Epithelial cell of prostate (primary cell): ENCODE data around the gene NOB1.
"Not testable (repeated sequence)": the region's sequence is repeated elsewhere in the genome, so short reads cannot be mapped to it uniquely, and the experiment has no call there.

Experiments
- DNase-seq: peaks from one replicate; pipeline ENCODE4 v3.0.0-alpha.2; 2011; ENCODE audit warnings: low read depth, low spot score
- H3K27ac ChIP-seq: fragments of 450-650 bp; 2 replicates; pipeline ENCODE4 v1.5.1; 2017; ENCODE audit warnings: mild to moderate bottlenecking

NOB1 gene

GRCh38 chr16:69762814-69763598, 8.3 kb upstream of the NOB1 start:
- peak overlapping the region; percentile 80 for H3K27ac ChIP-seq
- DNase-seq: no peak

GRCh38 chr16:69761983-69762813, 7.5 kb upstream of the NOB1 start, which contains the start of gene WWP2:
WWP2 (plus strand) TSS chr16:69762332; CDS start chr16:69787011, 24,679 bp downstream.
- no peak for DNase-seq
- peak within 1 kb of the TSS; percentile 80 for H3K27ac ChIP-seq

- not testable (repeated sequence) for DNase-seq, H3K27ac ChIP-seq
Observed at GRCh38 chr16:69757375-69757774, 2.6 kb upstream of the NOB1 start.

DNA sequence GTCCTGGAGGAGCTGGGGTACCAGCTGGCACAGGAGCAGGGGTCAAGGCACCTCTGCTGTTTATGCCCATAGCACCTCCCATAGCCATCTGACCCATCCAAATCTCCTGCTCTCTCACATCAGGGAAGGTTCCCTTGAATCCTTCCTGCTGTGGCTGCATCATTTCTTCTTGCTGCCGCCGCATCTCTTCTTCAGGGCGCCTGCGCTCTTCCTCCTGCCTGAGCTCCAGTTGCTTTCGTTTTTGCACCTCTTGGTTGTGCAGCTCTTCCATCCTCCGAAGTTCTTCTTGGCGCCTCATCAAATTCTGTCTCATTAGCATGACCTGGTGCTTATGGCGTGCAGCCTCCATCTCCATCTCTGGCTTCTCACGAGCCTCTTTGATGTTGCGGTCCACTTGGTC, 2.0 kb upstream of the NOB1 start:
- no peak for DNase-seq
- no peak overlapping the region for H3K27ac ChIP-seq

DNA sequence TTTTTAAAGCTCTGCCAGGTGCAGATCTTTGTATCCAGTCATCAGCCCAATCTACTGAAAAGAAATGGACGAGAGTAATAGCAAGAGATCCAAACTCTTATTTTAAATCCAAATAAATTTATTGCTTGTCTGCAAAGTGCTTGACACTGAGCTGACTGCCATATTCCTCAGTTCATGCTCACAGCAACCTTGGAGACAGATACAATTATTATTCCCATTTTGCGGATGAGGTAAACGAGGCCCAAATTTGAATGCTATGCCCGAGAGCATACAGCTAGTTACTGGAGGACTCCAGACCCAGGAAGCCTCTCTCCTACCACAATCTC, 620 bp downstream of the NOB1 start:
- DNase-seq: no peak
- H3K27ac ChIP-seq: peak overlapping the region; percentile 41

- no peak for DNase-seq
- no peak overlapping the region for H3K27ac ChIP-seq
Observed at GRCh38 chr16:69748694-69749345, 5.9 kb downstream of the NOB1 start.

- DNase-seq: no peak
- H3K27ac ChIP-seq: no peak overlapping the region
Observed at GRCh38 chr16:69747115-69747514, 7.6 kb downstream of the NOB1 start.

GRCh38 chr16:69745959-69746358, 8.8 kb downstream of the NOB1 start:
- H3K27ac ChIP-seq: no peak overlapping the region
- DNase-seq: no peak

GRCh38 chr16:69745232-69745612, 9.5 kb downstream of the NOB1 start:
- DNase-seq: no peak
- no peak overlapping the region for H3K27ac ChIP-seq

DNA sequence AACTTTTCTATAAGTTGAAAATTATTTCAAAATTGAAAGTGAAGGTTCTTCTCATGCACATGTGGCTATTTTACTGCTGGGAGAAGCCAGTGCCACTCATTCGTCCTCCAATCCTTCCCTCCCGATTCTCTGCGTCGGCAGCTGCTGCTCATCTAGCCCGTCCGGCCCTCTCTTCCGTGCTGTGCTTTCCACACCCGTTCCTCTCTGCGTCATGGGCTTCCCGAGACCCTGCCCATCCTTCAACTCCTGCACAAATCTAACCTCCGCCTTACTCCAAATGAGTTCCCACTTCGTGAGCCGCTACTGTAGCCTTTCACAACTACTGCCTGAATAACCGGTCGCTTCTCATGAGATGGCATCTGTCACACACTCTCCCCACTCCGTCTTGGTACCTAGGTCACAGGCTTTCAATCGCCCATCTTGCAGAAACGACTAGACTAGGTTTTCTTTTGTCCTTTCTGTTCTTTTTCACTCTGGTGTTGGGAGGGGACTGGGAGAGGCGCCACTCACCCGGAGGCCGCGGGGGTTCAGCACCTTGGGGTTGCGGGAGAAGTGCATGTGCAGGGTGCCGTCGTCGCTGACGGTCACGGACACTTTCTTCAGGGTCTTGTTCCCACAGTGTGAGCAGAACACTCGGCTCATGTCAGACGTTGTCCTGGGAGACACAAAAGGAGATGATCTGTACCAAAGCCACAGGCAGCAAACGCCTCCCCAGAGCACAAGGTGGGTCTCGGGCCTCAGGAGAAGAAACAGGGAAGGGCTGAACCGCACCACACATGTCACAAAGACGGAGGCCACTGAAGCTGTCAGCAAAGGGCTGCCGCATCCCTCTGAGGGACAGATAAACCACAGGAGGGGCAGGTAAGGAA, 10.1 kb downstream of the NOB1 start:
- DNase-seq: no peak
- H3K27ac ChIP-seq: no peak overlapping the region

DNA sequence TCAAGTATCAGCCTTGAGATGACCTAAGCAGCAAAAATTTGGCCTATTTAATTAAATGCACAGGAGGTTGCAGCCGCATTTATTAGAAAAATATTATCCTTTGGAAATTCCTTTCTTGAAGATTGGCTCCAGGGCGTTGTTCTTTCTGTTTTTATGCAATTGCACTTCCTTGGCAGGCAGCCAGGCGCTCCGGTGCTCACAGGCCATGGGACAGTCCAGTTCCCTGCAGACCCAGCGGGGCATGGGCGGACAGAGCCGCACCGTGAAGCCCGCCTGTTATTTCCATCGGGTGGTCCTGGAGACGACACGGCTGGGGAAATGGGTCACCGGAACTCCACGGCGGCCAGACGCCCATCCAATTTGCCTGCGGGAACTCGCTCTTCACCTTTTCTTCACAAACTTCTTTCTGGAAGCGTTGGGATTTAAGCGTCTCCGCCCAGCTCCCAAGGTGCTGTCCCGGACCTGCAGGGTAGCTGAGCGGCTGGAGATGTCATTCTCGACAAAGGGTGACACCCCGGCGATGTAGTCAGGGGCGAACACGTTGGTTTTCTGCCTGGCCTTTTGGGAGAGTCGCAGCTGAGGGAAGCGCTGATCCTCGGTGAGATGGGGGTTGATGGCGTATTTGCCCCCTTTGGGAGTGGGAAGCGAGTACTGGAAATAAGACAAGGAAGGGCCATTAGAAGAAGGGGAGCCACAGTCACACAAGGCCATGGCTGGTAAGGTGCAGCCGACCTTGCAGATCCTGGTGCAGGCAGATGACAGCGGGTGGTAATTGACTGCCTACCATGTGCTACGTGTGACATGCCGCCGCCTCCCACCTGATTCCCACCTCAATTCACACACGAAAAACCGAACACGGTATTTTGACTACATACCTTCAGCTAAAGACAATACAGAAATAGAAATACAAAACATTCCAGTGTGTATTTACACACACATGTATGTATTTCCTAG, 12.5 kb downstream of the NOB1 start:
- peak overlapping the region; percentile 44 for H3K27ac ChIP-seq
- DNase-seq: no peak

- no peak for DNase-seq
- peak overlapping the region; percentile 44 for H3K27ac ChIP-seq
Observed at GRCh38 chr16:69741519-69741918, 13.2 kb downstream of the NOB1 start.

DNA sequence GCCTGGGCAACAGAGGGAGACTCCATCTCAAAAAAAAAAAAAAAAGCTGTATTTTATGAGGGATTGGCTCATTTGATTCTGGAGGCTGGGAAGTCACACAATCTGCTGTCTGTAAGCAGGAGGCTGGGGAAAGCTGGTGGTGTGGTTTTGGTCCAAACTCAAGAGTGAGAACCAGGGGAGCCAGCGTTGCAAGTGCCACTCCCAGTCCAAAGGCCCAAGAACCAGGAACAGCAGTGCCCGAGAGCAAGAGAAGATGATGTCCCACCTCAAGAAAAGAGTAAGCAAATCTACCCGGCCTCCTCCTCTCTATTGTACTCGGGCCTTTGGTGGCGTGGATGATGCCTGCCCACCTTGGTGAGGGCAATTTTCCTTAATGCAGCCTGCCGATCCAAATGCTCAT, 22.6 kb downstream of the NOB1 start:
- no peak overlapping the region for H3K27ac ChIP-seq
- DNase-seq: no peak

- not testable (repeated sequence) for DNase-seq, H3K27ac ChIP-seq
Observed at GRCh38 chr16:69731280-69731679, 23.4 kb downstream of the NOB1 start.

GRCh38 chr16:69729030-69729429, 25.7 kb downstream of the NOB1 start:
- H3K27ac ChIP-seq, DNase-seq: not testable (repeated sequence)

GRCh38 chr16:69727916-69728270, 26.8 kb downstream of the NOB1 start:
- DNase-seq: no peak
- peak overlapping the region; percentile 87 for H3K27ac ChIP-seq

- peak; percentile 75 for DNase-seq
- peak within 1 kb of the TSS; percentile 87 for H3K27ac ChIP-seq
Observed at GRCh38 chr16:69726313-69727060, 28.2 kb downstream of the NOB1 start, which contains the start of gene NQO1. NQO1 (minus strand) TSS chr16:69726560; CDS start chr16:69726439, 121 bp downstream.
